ENCODE data around the gene CFAP65. TPM values are rescaled to one million over a fixed set of nuclear protein-coding genes. Genes with fewer than 3 reads are reported as not detected.

Gene CFAP65
- total and polyA plus RNA-seq, 9 of the 15 experiments (the other 6 are each of a cell fraction or from before 2014, with no cell fraction given) = not detected

- TF ChIP-seq RERE (CRISPR knock-in tag; IDR thresholded peaks at IDR 0.05; ENCODE audit: borderline replicate concordance) (no peak), FUS (optimal IDR thresholded peaks at IDR 0.05; ENCODE audit: low read depth, low read length) (no peak), ZFPM2 (CRISPR knock-in tag; IDR thresholded peaks at IDR 0.05) (no peak), ZNF449 (CRISPR knock-in tag; IDR thresholded peaks at IDR 0.05) (no peak), PRMT5 (CRISPR knock-in tag; IDR thresholded peaks at IDR 0.05) (no peak)
- TF ChIP-seq, protein P1, sequence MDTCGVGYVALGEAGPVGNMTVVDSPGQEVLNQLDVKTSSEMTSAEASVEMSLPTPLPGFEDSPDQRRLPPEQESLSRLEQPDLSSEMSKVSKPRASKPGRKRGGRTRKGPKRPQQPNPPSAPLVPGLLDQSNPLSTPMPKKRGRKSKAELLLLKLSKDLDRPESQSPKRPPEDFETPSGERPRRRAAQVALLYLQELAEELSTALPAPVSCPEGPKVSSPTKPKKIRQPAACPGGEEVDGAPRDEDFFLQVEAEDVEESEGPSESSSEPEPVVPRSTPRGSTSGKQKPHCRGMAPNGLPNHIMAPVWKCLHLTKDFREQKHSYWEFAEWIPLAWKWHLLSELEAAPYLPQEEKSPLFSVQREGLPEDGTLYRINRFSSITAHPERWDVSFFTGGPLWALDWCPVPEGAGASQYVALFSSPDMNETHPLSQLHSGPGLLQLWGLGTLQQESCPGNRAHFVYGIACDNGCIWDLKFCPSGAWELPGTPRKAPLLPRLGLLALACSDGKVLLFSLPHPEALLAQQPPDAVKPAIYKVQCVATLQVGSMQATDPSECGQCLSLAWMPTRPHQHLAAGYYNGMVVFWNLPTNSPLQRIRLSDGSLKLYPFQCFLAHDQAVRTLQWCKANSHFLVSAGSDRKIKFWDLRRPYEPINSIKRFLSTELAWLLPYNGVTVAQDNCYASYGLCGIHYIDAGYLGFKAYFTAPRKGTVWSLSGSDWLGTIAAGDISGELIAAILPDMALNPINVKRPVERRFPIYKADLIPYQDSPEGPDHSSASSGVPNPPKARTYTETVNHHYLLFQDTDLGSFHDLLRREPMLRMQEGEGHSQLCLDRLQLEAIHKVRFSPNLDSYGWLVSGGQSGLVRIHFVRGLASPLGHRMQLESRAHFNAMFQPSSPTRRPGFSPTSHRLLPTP (IDR thresholded peaks at IDR 0.05; ENCODE audit: borderline replicate concordance, extremely low read depth, insufficient read length) = no peak
Measured at GRCh38 chr2:219079417-219079816, 38.1 kb upstream of the CFAP65 start (continued).

Measured in K562 (cell line).